HEK293T (cell line): ENCODE measurements around the gene JPH2.

Experiments used
- LEF1 ChIP-seq: fragments of 450-650 bp; IDR thresholded peaks from 2 replicates; pipeline ENCODE4 v1.6.1; 2017; ENCODE audit warnings: mild to moderate bottlenecking, borderline replicate concordance
- PKNOX1 ChIP-seq: fragments of 450-650 bp; IDR thresholded peaks from 2 replicates; pipeline ENCODE4 v1.6.1; 2016
- SUZ12 ChIP-seq: fragments of 450-650 bp; IDR thresholded peaks from 2 replicates; pipeline ENCODE4 v1.6.1; 2016; ENCODE audit warnings: mild to moderate bottlenecking

- TF ChIP-seq PKNOX1 (no peak), SUZ12 (no peak), LEF1 (no peak)
Measured at GRCh38 chr20:44160133-44160532, 26.9 kb downstream of the JPH2 start.
